GM18861 (cell line): ENCODE data around the gene DISP1.

Experiments used
- ATAC-seq: cut with Tn5 transposase; IDR thresholded peaks from one replicate; pipeline ENCODE4 v1.9.1; 2021; ENCODE audit not compliant: unreplicated experiment

The DISP1 gene, protein sequence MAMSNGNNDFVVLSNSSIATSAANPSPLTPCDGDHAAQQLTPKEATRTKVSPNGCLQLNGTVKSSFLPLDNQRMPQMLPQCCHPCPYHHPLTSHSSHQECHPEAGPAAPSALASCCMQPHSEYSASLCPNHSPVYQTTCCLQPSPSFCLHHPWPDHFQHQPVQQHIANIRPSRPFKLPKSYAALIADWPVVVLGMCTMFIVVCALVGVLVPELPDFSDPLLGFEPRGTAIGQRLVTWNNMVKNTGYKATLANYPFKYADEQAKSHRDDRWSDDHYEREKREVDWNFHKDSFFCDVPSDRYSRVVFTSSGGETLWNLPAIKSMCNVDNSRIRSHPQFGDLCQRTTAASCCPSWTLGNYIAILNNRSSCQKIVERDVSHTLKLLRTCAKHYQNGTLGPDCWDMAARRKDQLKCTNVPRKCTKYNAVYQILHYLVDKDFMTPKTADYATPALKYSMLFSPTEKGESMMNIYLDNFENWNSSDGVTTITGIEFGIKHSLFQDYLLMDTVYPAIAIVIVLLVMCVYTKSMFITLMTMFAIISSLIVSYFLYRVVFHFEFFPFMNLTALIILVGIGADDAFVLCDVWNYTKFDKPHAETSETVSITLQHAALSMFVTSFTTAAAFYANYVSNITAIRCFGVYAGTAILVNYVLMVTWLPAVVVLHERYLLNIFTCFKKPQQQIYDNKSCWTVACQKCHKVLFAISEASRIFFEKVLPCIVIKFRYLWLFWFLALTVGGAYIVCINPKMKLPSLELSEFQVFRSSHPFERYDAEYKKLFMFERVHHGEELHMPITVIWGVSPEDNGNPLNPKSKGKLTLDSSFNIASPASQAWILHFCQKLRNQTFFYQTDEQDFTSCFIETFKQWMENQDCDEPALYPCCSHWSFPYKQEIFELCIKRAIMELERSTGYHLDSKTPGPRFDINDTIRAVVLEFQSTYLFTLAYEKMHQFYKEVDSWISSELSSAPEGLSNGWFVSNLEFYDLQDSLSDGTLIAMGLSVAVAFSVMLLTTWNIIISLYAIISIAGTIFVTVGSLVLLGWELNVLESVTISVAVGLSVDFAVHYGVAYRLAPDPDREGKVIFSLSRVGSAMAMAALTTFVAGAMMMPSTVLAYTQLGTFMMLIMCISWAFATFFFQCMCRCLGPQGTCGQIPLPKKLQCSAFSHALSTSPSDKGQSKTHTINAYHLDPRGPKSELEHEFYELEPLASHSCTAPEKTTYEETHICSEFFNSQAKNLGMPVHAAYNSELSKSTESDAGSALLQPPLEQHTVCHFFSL (N-terminal part only)

DNA sequence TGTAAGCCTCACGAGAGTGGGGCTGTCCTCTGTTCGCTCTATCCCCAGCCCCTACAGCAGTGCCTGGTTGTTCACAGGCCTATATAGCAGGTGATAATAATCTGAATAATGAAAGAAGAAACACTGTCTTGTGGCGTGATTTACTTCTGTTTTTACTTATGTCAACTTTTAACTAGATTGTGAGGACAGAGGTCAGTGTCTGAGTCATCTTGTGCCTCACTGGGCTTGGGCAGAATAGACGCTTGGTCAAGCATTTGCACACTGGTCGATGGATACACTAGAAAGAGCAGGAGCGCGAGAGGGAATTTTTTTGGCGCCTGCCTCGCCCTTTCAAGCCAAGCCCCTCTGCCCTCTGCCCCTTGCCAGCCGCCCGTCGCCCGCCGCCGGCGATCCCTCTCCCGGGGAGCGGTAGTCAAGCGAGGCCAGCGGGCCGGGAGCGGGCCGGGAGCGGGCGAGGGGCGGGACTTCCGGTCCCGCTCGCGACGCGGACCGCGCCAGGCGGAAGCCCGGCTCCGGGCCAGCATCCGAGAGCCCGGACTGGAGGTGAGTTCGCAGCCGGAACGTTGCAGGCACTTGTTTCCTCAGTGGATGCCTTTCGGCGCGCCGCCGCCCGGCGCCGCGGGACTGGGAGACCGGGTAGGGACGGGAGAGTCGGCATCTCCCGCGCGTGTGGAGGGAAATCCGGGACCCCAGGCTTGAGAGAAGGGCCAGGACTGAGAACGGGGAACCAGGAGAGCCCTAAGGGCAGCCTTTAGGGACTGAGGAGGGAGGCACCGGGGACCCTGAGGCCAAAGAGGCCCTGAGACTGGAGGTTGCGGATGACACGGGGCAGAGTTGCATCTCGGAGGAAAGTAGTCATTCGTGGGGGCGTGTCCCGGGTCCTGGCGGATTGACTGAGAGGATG is at the start of gene DISP1:
Gene DISP1 (plus strand): TSS at position 504 of the 904 bp plus-strand sequence. CDS start 127,785 bp downstream, outside the sequence.
- ATAC-seq = peak; percentile 81

DNA sequence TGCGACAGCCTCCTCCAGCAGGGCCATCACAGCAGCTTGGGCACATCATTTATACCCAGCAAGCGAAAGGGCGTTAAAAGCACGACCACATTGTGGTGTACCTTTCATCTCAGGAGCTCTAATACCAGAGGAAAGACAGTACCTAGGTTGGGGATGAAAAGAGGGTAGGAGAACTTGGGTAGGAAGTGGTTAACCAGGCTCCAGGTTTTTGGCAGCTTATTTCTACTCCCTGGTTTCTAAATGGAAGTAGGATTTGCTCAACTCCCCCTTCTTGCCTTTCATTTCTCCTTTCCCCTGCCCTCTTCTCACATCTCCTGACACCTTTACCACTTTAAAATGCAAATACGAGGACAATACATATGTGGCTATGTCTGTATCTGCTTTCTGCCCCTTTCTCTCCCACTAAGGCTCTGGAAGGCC is 47.7 kb upstream of the DISP1 start:
- ATAC-seq = no peak

DNA sequence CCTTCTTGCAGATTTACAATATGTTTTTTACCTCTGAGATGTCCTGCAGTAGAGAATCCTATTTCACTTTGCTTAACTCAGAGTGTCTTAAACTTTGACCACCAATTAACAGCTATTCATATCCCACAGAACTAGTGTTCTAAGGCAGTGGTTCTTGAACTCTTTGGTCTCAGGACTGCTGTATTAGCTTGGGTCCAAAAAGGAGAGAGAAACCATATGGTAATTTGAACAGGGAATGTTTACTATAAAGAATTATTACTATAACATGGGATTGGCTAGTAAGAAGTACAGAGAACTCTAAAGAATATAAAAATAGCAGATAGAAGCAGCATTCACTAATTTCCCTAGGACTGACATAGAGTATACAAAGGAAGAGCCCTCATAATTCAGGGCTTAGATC is 46.2 kb upstream of the DISP1 start:
- no peak for ATAC-seq

DNA sequence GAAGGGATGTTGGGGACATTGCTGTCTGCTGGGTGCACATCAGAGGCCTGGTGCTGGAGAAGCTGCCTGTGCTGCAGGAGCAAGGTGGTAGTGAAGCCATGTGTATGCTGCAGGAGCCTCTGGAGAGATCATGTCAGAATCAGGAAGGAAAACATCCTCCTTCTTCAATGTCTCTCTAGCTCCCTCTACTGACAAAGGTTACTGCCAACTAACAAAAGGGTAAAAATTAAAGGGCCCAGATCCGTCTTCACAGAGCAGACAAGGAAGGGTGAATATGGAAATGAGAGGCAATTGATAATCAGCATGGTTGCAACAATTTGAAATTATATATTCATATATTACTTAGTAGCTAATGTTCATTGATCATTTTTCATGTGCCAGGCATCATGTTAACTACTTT is 45.7 kb upstream of the DISP1 start:
- no peak for ATAC-seq

DNA sequence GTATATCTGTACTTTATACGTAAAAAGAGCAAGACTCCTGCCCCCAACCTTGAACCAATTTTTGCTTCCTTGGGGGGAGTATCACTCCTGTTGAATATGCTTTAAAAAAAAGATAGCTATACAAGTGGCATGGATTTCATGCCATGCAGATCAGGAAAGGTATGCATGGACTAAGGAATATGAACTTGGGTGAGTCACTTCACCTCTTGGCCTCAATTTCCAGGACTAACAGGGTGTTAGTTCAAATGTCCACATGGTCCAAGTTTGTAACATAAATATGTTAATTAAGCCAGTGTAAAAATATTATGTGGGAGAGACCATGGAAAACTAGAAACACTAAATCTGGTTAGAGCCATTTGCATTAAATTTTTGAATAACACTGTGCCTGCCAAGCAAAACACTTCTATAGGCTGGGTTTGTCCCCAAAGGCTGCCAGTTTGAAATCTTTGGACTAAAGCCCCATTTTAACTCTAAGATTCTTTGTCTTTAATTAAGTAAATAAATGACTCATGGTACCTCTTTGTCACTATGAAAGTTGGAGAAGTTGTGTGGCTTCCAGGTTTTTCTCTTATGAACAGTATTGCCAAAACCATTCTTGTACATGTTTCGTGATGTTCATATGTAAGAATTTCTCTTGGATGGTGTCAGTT is 44.7 kb upstream of the DISP1 start:
- no peak for ATAC-seq

DNA sequence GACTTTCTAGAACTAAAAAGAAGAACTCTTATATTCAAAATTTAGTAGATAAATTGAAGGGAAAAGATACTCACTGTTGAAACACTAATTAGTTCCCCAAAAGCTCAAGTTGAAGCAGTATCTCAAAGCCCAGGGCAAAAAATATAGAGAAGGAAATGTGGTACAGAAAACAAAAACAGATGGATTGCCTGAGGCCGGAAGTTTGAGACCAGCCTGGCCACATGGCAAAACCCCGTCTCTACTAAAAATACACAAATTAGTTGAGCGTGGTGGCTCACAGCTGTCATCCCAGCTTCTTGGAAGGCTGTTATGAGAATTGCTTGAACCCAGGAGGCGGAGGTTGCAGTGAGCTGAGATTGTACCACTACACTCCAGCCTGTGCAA is 41.9 kb upstream of the DISP1 start:
- peak; percentile 80 for ATAC-seq

DNA sequence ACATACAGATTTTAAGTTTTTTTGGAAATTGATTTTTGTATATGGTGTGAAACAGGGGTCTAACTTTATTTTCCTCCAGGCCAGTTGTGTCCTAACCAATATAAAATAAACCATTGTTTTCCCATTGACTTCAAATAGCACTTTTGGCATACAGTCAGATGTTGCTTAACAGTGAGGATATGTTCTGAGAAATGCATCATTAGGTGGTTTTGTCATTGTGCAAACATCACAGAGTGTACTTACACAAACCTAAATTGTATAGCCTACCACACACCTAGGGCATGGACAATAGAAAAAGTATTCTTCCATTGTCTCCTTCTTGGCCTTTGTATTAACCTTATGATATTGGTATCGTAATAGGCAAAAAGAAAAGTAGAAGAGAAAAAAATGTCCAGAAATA is 37.4 kb upstream of the DISP1 start:
- no peak for ATAC-seq

DNA sequence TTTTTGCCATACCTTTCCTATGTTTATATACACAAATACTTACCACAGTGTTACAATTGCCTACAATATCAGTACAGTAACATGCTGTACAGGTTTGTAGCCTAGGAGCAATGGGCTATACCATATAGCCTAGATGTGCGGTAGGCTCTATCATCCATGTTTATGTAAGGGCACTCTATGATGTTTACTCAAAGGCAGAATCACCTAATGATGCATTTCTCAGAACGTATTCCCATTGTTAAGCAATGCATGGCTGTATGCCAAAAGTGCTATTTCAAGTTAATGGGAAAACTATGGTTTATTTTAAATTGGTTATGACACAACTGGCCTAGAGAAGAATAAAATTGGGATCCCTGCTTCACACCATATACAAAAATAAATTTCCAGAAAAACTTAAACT is 36.9 kb upstream of the DISP1 start:
- ATAC-seq = no peak

DNA sequence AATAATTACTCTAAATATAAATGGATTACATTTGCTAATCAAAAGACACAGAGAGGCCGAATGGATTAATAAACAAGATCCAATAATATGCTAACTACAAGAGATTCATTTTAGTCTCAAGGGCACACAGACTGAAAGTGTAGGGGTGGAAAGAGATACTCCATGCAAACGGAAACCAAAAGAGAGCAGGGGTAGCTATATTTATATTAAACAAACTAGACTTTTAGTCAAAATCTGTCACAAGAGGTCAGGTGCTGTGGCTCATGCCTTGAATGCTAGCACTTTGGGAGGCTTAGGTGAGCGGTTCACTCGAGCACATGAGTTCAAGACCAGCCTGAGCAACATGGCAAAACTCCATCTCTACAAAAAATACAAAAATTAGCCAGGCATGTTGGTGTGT is 33.6 kb upstream of the DISP1 start:
- ATAC-seq = no peak

DNA sequence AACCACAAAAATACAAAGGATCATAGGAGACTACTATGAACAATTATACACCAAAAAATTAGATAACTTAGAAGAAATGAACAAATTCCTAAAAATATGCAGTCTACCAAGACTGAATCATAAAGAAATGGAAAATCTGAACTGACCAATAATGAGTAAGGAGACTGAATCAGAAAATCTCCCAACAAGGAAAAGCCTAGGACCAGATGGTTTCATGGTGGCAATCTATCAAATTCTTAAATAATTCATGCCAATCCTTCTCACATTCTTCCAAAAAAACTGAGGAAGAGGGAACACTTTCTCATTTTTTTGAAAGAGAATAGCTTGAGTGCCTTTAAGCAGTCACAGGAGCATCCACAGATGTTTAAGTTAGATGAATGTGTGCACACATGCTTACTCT is 31.8 kb upstream of the DISP1 start:
- no peak for ATAC-seq

DNA sequence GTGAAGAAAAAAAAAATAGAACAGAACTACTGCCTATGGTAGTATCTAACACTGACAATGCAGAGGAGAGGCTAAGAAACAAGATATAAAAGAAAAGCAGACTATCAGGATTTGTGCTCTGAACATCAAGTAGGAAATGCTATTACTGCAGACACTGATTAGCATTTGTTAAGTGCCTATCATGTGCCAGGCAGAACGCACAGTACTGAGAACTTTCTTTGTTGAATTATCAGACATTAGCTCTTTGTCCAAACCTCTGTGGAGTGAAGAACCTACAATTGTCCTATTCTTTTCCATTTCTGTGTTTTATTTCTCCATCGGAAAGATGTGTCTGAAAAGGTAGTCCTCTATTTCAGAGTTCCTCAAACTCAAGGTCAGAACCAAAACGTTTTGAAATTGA is 30.5 kb upstream of the DISP1 start:
- no peak for ATAC-seq

DNA sequence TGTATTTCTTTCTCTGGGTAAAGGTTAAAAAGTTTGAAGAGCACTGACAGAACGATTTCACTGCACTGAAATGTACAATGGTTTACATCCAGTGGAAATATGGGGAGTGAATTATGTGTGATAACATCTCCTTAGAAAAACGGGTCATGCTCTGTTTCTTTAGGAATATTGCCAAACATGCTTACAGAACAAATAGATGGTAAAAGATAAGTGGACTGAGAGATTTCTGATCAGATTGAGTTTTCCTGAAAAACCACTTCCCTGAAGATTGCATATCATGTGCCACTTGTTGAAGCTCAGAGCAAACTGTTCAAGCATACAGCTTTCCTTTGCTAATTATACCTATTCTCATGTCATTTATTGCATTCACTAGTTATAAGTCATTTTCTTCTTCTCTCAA is 29.9 kb upstream of the DISP1 start:
- ATAC-seq = no peak

DNA sequence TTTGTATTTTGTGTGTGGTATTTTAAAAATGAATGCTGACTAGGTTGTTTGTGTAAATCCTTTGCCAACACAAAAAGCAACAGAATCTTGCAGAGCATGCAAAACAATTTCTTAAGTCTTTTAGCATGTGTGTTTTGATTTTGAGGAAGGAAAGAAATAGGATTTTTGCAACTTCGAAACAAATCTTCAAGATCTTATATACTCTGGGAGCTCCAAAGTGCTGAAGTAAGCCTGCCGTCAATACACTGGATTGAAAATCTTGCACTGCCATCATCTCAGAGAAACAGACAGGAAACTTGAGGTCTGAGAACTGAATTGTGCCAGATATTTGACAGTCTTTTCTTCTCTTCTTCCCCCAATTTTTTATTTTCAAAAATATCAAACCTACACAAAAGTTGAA is 29.3 kb upstream of the DISP1 start:
- no peak for ATAC-seq

DNA sequence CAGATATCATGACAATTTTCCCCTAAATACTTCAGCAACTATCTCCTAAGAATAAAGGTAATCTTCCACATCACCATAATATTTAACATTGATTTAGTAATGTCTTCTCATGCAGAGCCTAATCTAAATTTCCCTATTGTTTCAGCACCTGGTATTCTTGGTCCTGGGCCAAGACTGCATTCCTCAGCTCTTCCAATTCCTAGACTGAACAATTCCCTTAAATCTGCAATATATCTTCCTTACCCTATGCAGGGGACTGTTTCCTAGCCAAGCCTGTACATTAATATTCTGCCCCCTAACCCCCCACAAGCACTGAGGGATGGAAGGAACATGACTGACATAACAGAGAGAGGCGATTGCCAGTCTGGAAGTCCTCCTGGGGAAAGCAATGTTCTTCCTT is 28.7 kb upstream of the DISP1 start:
- ATAC-seq = no peak

DNA sequence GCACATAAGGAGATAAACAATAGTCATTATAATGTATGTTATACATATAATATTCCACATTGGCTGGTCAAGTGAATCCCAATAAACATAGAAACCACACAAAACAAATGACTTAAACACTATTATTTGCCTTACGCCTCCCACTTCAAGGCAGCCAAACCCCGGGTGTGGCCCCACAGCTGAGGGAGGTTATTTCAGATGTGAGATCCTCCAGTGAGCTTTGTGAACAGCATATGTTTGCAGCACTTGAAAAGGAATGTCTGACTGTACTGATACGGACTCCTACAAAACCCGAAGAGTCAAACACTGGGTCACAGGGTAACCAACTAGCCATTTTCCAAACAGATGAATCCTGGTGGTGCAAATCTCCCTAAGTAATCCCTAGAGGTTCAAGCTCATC is 27.1 kb upstream of the DISP1 start:
- no peak for ATAC-seq

DNA sequence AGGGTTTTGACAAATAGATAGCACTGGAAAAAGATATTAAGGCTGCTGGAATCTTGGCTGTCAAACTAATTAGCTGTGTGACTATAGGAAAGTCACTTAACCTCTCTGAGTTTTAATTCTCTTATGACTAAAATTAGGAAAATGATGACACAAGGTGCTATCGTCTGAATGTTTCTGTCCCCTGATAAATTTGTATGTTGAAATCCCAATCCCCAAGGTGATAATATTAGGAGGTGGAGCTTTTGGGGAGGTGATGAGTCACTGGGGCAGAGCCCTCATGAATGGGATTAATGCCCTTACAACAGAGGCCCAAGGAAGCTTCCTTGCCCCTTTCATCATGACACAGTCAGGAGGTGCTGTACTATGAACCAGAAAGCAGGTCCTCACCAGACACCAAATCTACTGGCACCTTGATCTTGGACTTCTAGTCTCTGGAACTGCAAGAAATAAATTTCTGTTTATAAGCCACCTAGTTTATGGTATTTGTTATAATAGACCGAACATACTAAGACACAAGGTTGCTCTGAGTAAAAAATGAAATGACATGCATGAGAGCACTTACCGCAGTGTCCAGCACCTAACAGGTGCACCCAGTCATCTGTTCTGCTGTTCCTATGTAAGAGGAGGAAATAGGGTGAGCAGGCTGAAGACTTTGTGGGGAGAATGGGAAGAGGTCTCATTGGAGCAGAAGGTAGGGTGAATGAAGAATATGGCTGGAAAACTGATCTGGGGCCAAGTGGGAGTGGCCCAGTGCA is 26.3 kb upstream of the DISP1 start:
- ATAC-seq = no peak

DNA sequence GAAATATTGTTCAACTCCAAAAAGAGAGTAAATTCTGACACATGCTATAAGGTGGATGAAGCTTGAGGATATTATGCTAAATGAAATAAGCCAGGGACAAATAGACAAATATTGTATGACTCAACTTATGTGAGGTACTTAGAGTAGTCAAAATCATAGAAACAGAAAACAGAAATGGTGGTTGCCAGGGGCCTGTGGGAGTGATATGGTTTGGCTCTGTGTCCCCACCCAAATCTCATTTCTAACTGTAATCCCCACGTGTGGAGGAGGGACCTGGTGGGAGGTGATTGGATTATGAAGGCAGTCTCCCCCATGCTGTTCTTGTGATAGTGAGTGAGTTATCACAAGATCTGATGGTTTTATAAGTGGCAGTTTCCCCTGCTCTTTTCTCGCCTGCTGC is 24.7 kb upstream of the DISP1 start:
- ATAC-seq = no peak

DNA sequence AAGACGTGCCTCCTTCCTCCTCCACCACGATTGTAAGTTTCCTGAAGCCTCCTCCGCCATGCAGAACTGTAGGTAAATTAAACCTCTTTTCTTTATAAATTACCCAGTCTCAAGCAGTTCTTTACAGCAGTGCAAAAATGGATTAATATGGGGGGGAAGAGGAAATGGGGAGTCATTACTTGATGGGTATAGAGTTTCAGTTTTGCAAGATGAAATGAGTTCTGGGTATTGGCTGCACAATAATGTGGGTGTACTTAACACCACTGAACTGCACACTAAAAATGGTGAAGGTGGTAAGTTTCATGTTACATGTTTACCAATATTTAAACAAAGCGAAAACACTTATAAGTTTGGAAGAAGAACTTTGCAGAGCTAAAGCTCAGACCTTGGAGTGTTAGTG is 24.3 kb upstream of the DISP1 start:
- no peak for ATAC-seq

DNA sequence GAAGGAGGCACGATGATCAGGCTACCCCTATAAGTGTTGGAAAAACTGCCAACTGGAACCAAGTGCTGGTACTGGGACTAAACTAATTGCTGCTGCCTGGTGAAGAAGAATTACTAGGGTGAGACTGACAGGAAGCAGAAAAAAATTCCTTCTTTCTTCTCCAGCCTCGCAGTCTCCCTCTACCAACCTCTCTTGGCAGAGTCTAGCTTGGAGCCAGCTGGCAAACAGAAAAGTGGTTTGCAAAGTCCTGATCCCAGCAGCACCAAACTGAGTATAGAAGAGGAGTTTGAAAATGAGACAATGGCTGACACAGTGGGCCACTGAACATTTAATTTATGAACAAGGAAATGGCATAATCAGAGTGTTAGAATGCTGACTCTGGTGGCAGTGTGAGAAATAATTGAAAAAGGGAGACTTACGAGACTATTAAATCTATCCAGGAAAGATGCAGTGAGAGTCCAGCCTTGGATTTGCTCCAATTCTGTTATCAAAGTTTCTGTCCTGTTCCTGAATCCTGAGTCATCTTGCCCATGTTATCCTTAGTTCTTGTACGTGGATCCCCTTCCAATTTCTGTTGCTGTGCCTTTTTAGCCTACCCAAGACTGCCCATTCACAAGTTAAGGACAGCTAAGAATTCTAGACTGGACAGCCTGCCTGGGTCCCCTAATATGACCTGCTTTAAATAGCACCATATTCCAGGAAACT is 23.7 kb upstream of the DISP1 start:
- ATAC-seq = no peak
